T-helper 17 cell (primary cell): ENCODE measurements around the gene ERC1. TPM values are rescaled to one million over a fixed set of nuclear protein-coding genes. Genes with fewer than 3 reads are reported as not detected.
A peak's percentile ranks its signal among the peaks of the same experiment; 100 is the strongest.
"Not testable (repeated sequence)": the region's sequence is repeated elsewhere in the genome, so short reads cannot be mapped to it uniquely, and the experiment has no call there.

Experiments used
- ATAC-seq: fragments of 150-1000 bp; cut with Tn5 transposase; 2 replicates; pipeline ENCODE4 v1.10.0; 2021; ENCODE audit warnings: mild to moderate bottlenecking, moderate library complexity
- DNase-seq, 3 donors: peaks; one replicate each; pipeline versions ENCODE4 v3.0.0 to v3.0.0-alpha.2; 2020 to 2021
- H3K9me3 ChIP-seq: one replicate; pipeline ENCODE4 v1.7.0; 2013; ENCODE audit warnings: low read length, mild to moderate bottlenecking; ENCODE audit not compliant: control insufficient read depth, poor library complexity, severe bottlenecking
- H3K27ac Mint-ChIP-seq: one replicate; pipeline ENCODE4 v1.8.0; 2022; ENCODE audit warnings: mild to moderate bottlenecking, moderate library complexity, mixed read lengths
- H3K27me3 Mint-ChIP-seq: one replicate; pipeline ENCODE4 v1.8.0; 2022; ENCODE audit warnings: mixed read lengths
- H3K36me3 Mint-ChIP-seq: one replicate; pipeline ENCODE4 v1.8.0; 2022; ENCODE audit warnings: low read depth, mixed read lengths
- H3K4me1 Mint-ChIP-seq: one replicate; pipeline ENCODE4 v1.8.0; 2022; ENCODE audit warnings: mild to moderate bottlenecking, mixed read lengths
- H3K4me3 Mint-ChIP-seq: one replicate; pipeline ENCODE4 v1.8.0; 2022; ENCODE audit warnings: mild to moderate bottlenecking, moderate library complexity, mixed read lengths
- total RNA-seq, 4 donors: library from RNA in 2 of 4; stranded (reverse) in 2 of 4; gene quantifications; one replicate each; pipeline ENCODE4 v1.2.3 and lab custom pipeline; 2022 to 2026

The ERC1 gene
- total RNA-seq, 2 donors from 2014 or later = 46.7 to 52.1 TPM

DNA sequence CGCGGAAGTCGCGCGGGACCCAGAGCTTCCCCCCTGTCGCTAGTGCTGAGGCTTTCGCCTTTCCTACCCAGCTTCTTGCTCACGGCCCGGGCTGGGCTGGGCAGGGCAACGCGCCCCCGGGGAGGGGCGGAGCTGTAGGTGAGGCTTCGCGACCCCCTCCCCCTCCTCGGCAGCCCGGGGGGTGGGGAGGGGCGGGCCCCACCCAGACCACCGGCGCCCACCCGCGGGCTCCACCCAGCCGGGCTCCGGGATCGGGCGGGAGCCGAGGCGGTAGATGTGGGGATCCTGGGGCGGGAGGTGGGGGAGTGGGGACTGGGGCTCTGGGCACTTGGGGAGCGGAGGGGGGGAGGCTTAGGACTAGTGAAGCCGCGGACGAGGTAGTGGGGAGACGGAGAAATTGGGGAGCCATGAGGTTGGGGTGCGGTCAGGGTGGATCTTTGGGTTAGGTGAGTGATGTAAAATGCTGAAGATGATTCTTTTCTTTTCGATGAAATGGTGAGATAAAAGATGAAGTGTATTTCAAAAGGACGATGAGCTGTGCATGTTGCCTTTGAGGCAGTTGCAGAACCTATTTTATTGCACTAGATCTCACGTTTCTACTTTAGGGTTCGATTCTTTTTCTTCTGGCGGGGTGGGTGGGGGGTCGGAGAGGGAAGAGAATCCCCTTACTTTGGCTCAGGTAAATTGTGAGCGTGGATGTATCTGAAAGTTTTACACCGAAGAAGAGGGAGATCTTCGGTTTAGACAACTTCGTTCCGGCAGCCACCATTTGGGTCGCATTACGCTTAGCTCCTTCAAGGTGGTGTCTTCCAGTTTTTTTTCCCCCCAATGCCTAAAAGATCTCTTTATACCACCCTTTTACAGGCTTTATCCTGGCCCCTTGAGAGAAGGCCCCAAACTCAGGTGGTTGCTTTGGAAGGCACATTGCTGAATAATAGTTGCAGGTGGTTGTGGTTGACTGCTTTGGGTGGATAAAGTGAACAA lies 619 bp downstream of the ERC1 start:
- H3K4me3 Mint-ChIP-seq = peak overlapping the region; percentile 100
- no peaks in the 10 kb centered on the region for H3K9me3 ChIP-seq
- H3K27ac Mint-ChIP-seq = peak overlapping the region; percentile 97
- ATAC-seq (peak; percentile 40), DNase-seq (no peak)
- peaks cover 5% of the 10 kb centered on the region for H3K36me3 Mint-ChIP-seq
- no peaks in the 10 kb centered on the region for H3K27me3 Mint-ChIP-seq
- H3K4me1 Mint-ChIP-seq = peaks cover 33% of the 10 kb centered on the region

DNA sequence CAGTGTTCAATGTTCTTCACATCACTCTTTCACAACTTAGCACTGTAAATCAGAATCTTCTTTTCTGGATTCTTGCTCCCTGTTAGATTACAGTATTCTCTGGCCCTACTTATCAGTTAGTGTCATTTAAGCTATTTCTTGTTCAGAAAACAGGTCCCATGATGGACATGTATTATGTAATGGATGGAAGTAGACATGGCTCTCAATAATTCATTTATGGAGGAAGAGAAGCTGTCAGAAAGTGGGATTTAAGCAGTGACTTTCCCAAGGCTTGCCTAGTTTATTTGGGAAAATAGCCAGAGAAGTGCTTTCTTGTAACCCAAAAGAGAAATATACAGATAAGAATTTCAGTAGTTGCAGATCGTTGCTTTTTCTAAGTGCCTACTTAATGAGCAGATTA lies 1.6 kb downstream of the ERC1 start:
- DNase-seq (no peak), ATAC-seq (no peak)
- Mint-ChIP-seq H3K27me3 (no peaks in the 10 kb centered on the region), H3K27ac (no peak overlapping the region), H3K4me1 (peaks cover 41% of the 10 kb centered on the region), H3K36me3 (peaks cover 5% of the 10 kb centered on the region), H3K4me3 (peak overlapping the region; percentile 100)
- H3K9me3 ChIP-seq = no peaks in the 10 kb centered on the region

DNA sequence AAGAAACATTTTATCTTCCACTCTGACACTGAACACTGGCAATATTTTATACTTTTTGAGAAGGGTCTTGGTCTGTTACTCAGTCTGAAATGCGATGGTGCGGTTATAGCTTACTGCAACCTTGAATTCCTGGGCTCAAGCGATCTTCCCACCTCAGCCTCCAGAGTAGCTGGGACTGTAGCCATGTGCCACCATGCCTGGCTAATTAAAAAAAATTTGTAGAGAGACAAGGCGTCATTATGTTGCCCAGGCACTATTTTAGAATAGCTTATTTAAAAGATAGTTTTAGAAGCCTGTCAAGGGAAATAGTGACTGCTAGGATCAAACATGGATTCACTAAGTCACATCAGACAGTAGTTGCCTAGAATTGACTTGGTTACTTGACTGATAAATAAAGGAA lies 5.9 kb downstream of the ERC1 start:
- Mint-ChIP-seq H3K27me3 (no peaks in the 10 kb centered on the region), H3K36me3 (peaks cover 4% of the 10 kb centered on the region), H3K4me3 (no peak overlapping the region), H3K27ac (peak overlapping the region; percentile 78), H3K4me1 (peaks cover 31% of the 10 kb centered on the region)
- ATAC-seq = no peak
- H3K9me3 ChIP-seq = no peaks in the 10 kb centered on the region
- no peak for DNase-seq

DNA sequence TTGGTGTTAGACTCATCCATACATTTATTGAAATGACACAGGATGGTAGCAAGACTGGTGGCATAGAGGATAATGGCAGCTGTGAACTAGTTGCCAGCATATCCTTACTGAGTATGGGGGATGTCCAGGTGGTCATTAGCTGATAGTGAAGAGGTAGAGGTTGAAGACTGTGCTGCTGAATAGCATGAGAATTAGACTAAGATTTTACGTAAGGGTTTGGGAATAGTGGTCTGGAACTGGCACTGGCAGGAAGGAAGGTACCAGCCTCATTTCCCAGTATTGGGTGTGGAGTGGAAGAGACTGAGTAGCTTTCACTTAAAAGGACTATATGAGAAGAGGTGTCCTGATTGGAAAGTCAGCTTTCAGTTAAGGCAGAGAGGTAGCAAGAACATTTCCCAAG lies 6.5 kb downstream of the ERC1 start:
- no peak for ATAC-seq
- no peaks in the 10 kb centered on the region for H3K27me3 Mint-ChIP-seq

GRCh38 chr12:998020-998874 lies 7.2 kb downstream of the ERC1 start:
- no peaks in the 10 kb centered on the region for H3K9me3 ChIP-seq
- Mint-ChIP-seq H3K4me3 (no peak overlapping the region), H3K27ac (no peak overlapping the region), H3K4me1 (peaks cover 27% of the 10 kb centered on the region), H3K36me3 (peaks cover 4% of the 10 kb centered on the region), H3K27me3 (no peaks in the 10 kb centered on the region)
- ATAC-seq (no peak), DNase-seq (no peak)

More for the DNA sequence above, 6.5 kb downstream of the ERC1 start:
- Mint-ChIP-seq H3K4me1 (peaks cover 30% of the 10 kb centered on the region), H3K4me3 (no peak overlapping the region), H3K36me3 (peaks cover 4% of the 10 kb centered on the region), H3K27ac (peak overlapping the region; percentile 78)
- no peaks in the 10 kb centered on the region for H3K9me3 ChIP-seq
- no peak for DNase-seq

DNA sequence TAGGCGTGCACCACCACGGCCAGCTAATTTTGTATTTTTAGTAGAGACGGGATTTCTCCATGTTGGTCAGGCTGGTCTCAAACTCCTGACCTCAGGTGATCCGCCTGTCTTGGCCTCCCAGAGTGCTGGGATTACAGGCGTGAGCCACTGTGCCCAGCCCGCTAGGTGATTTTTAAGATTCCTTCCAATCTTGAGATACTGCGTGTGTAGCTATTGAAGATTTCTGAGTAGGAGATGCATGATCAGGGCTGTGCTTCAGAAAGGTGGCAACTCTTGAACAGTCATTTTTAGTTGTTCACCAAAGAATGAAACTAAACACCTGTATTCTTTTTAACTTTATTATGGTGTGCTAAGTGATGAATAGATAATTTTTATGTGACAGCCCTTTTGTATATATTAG lies 8.7 kb downstream of the ERC1 start:
- H3K27ac Mint-ChIP-seq, DNase-seq, H3K9me3 ChIP-seq, ATAC-seq, H3K4me3 Mint-ChIP-seq, H3K36me3 Mint-ChIP-seq, H3K27me3 Mint-ChIP-seq: not testable (repeated sequence)
- H3K4me1 Mint-ChIP-seq = peaks cover 30% of the 10 kb centered on the region

GRCh38 chr12:1001507-1001906 lies 10.5 kb downstream of the ERC1 start:
- Mint-ChIP-seq H3K4me1 (peaks cover 21% of the 10 kb centered on the region), H3K4me3 (no peak overlapping the region), H3K27ac (no peak overlapping the region), H3K27me3 (no peaks in the 10 kb centered on the region), H3K36me3 (peaks cover 4% of the 10 kb centered on the region)
- no peaks in the 10 kb centered on the region for H3K9me3 ChIP-seq
- DNase-seq = no peak
- ATAC-seq = no peak

DNA sequence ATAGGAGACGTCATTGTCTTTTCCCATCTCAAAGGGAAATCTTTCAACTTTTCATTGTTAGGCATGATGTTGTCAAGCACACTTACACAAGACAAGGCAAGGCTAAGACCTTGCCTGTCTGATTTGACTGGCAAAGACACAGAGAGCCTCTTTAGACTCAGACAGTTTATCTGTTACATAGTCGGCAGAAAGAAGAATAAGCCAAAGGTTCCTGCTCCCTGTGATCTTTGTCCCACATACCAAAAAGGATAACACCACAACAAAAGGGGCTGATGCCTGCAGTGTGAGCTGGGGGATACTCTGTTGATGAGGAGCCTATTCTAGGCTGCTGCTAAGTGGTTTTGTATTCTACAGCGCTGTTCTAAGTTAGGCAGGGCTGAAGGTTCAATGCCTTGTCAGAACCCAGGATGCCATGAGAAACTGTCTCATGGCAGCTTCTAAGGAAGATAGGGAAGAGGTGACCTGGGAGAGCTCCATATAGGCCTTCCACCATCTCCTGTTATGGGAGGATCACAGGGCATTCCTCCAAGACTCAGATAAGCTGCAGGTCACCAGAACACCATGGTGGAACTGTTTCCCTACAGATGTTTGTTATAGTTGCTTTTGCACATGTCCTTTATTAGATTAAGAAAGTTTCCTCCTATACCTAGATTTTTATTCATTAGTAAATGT lies 12.7 kb downstream of the ERC1 start:
- no peak for DNase-seq
- H3K36me3 Mint-ChIP-seq = peaks cover 4% of the 10 kb centered on the region
- H3K9me3 ChIP-seq = no peaks in the 10 kb centered on the region
- no peak for ATAC-seq
- H3K27ac Mint-ChIP-seq = no peak overlapping the region
- no peak overlapping the region for H3K4me3 Mint-ChIP-seq
- H3K4me1 Mint-ChIP-seq = peaks cover 18% of the 10 kb centered on the region
- H3K27me3 Mint-ChIP-seq = no peaks in the 10 kb centered on the region

GRCh38 chr12:1006255-1006654 lies 15.2 kb downstream of the ERC1 start:
- peaks cover 11% of the 10 kb centered on the region for H3K4me1 Mint-ChIP-seq
- H3K27me3 Mint-ChIP-seq = no peaks in the 10 kb centered on the region
- H3K4me3 Mint-ChIP-seq = no peak overlapping the region
- DNase-seq (no peak), ATAC-seq (no peak)
- no peaks in the 10 kb centered on the region for H3K36me3 Mint-ChIP-seq
- H3K27ac Mint-ChIP-seq = no peak overlapping the region
- no peaks in the 10 kb centered on the region for H3K9me3 ChIP-seq

DNA sequence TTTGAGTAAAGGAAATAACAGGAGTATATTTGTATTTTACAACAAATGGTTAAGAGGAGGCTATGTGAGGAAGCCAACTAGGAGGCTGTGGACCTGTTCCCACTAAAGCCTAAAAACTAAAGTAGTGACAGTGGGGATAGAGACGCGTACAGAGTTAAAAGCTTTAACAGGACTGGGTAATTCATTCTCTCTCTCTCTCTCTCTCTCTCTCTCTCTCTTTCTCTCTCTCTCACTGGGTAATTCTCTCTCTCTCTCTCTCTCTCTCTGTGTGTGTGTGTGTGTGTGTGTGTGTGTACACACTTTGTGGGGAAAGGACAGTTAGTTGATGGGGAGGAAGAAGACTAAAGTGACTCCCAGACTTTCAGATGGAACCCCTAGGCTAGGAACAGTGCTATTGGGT lies 16.3 kb downstream of the ERC1 start:
- DNase-seq = no peak
- Mint-ChIP-seq H3K27me3 (no peaks in the 10 kb centered on the region), H3K4me1 (peaks cover 10% of the 10 kb centered on the region), H3K27ac (no peak overlapping the region), H3K36me3 (no peaks in the 10 kb centered on the region), H3K4me3 (no peak overlapping the region)
- no peak for ATAC-seq
- no peaks in the 10 kb centered on the region for H3K9me3 ChIP-seq

- no peaks in the 10 kb centered on the region for H3K9me3 ChIP-seq
- no peak overlapping the region for H3K4me3 Mint-ChIP-seq
- H3K27me3 Mint-ChIP-seq = no peaks in the 10 kb centered on the region
- no peak for ATAC-seq
- no peaks in the 10 kb centered on the region for H3K36me3 Mint-ChIP-seq
- no peak overlapping the region for H3K27ac Mint-ChIP-seq
- no peak for DNase-seq
- peaks cover 10% of the 10 kb centered on the region for H3K4me1 Mint-ChIP-seq
These were observed 17.0 kb downstream of the ERC1 start for GRCh38 chr12:1007994-1008393.

DNA sequence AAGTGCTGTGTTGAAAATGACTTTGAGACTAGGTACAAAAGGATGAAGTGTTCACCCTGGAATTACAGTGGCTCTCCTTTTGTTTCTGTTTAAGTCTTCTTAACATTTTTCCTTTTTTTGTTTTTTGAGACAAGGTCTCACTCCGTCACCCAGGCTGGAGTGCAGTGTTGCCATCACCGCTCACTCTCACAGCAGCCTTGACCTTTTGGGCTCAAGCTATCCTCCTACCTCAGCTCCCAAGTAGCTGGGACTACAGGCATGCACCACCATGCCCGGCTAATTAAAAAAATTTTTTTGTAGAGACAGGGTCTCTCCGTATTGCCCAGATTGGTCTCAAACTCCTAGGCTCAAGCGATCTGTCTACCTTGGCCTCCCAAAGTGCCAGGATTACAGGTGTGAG lies 20.1 kb downstream of the ERC1 start:
- no peaks in the 10 kb centered on the region for H3K9me3 ChIP-seq
- Mint-ChIP-seq H3K36me3 (no peaks in the 10 kb centered on the region), H3K27ac (no peak overlapping the region), H3K4me3 (no peak overlapping the region), H3K4me1 (peaks cover 7% of the 10 kb centered on the region), H3K27me3 (no peaks in the 10 kb centered on the region)
- DNase-seq (no peak), ATAC-seq (no peak)
